HCT116 (cell line): Measurements from ENCODE around the gene MTURN. TPM values are rescaled to one million over a fixed set of nuclear protein-coding genes. Genes with fewer than 3 reads are reported as not detected.

ENCODE experiments used
- ATAC-seq: fragments of 200-7000 bp; cut with Tn5 transposase; 2 replicates; pipeline ENCODE4 v1.9.1; 2020; ENCODE audit warnings: mild to moderate bottlenecking, moderate library complexity
- BruUV-seq: library from RNA; stranded (reverse); fragments of 400-500 nt; replicated peaks from 2 replicates; lab custom pipeline; 2021; lab: Mats Ljungman, UMichigan
- CTCF ChIA-PET: fragments of 300-600 bp; sonication (Branson Sonifier 250); formaldehyde crosslinking; loops from one replicate; lab custom pipeline; 2021; ENCODE audit warnings: antibody characterized with exemption; lab: Charles Lee
- POLR2A ChIA-PET: fragments of 300-600, 350-600 bp; sonication (Branson Sonifier 250); formaldehyde crosslinking; loops from one replicate; lab custom pipeline; 2021; ENCODE audit warnings: antibody characterized with exemption; lab: Charles Lee
- RAD21 ChIA-PET, 2 experiments: fragments of 300-600 bp; sonication (Branson Sonifier 250); formaldehyde crosslinking; loops; one replicate each; lab custom pipeline; 2023; ENCODE audit warnings: low total read pairs in 2 of 2; ENCODE audit not compliant: uncharacterized antibody in 2 of 2, unreplicated experiment in 2 of 2, low non-redundant PET in 1 of 2; lab: Charles Lee
- DNase-seq: peaks from one replicate; pipeline ENCODE4 v3.0.0-alpha.2; 2010; ENCODE audit warnings: low read depth, low spot score
- H2AFZ ChIP-seq: fragments of 200-600 bp; shearing (Covaris generic), sonication (generic); 2 replicates; pipeline ENCODE4 v1.6.1; 2017; ENCODE audit warnings: low read depth, mixed run types, mixed read lengths, antibody characterized with exemption, low read length; ENCODE audit not compliant: poor library complexity, severe bottlenecking
- H3K27ac ChIP-seq: 2 replicates; pipeline ENCODE4 v1.5.1; 2012; ENCODE audit warnings: low read depth, low read length
- H3K27me3 ChIP-seq: fragments of 200-600 bp; sonication (generic); 2 replicates; pipeline ENCODE4 v1.6.1; 2016; ENCODE audit warnings: mixed run types, low read length, mixed read lengths; ENCODE audit not compliant: insufficient read depth
- H3K36me3 ChIP-seq, 2 experiments: fragments of 200-500 bp in 1 of 2; fragments of 200-600 bp in 1 of 2; sonication (Bioruptor generic) in 1 of 2; sonication (generic) in 1 of 2; 2 replicates each; pipeline versions ENCODE4 v1.5.1 to v1.6.1; 2014 to 2016; ENCODE audit warnings: low read length in 2 of 2, inconsistent platforms in 1 of 2, mixed read lengths in 1 of 2, mixed run types in 1 of 2; ENCODE audit not compliant: insufficient read depth in 2 of 2, control insufficient read depth in 1 of 2
- H3K4me1 ChIP-seq, 2 experiments: fragments of 200-600 bp in 1 of 2; sonication (generic) in 1 of 2; 2 replicates each; pipeline versions ENCODE4 v1.5.1 to v1.6.1; 2012 to 2017; ENCODE audit warnings: low read length in 2 of 2, inconsistent platforms in 1 of 2, mild to moderate bottlenecking in 1 of 2, mixed read lengths in 1 of 2, mixed run types in 1 of 2, moderate library complexity in 1 of 2; ENCODE audit not compliant: insufficient read depth in 2 of 2, control insufficient read depth in 1 of 2
- H3K4me2 ChIP-seq: fragments of 200-600 bp; sonication (generic); 2 replicates; pipeline ENCODE4 v1.6.1; 2017; ENCODE audit warnings: mixed run types, low read length, mixed read lengths
- H3K4me3 ChIP-seq, 2 experiments: fragments of 200-600 bp in 1 of 2; sonication (generic) in 1 of 2; replicated peaks in 1 of 2; 2 replicates each; pipeline ENCODE4 v1.5.1; 2011 to 2016; ENCODE audit warnings: low read length in 2 of 2, control low read depth in 1 of 2, low read depth in 1 of 2, mild to moderate bottlenecking in 1 of 2, mixed read lengths in 1 of 2, mixed run types in 1 of 2
- H3K79me2 ChIP-seq: fragments of 200-600 bp; sonication (generic); 2 replicates; pipeline ENCODE4 v1.6.1; 2017; ENCODE audit warnings: mild to moderate bottlenecking, mixed run types, low read length, moderate library complexity, mixed read lengths; ENCODE audit not compliant: insufficient read depth
- H3K9ac ChIP-seq: fragments of 200-600 bp; sonication (generic); 2 replicates; pipeline ENCODE4 v1.6.1; 2016; ENCODE audit warnings: low read length, mixed read lengths
- H3K9me2 ChIP-seq: fragments of 200-600 bp; sonication (generic), shearing (Covaris generic); 2 replicates; pipeline ENCODE4 v1.6.1; 2017; ENCODE audit warnings: mixed run types, mild to moderate bottlenecking, moderate library complexity; ENCODE audit not compliant: insufficient read depth
- H3K9me3 ChIP-seq, 2 experiments: fragments of 200-500 bp in 1 of 2; fragments of 200-600 bp in 1 of 2; sonication (Bioruptor generic) in 1 of 2; sonication (generic) in 1 of 2; 2 replicates each; pipeline ENCODE4 v1.6.1; 2014 to 2017; ENCODE audit warnings: low read length in 2 of 2, mixed read lengths in 2 of 2, inconsistent platforms in 1 of 2, low read depth in 1 of 2, mild to moderate bottlenecking in 1 of 2, mixed run types in 1 of 2, moderate library complexity in 1 of 2; ENCODE audit not compliant: control insufficient read depth in 1 of 2, insufficient read depth in 1 of 2
- H4K20me1 ChIP-seq: fragments of 200-600 bp; sonication (generic), shearing (Covaris generic); 2 replicates; pipeline ENCODE4 v1.6.1; 2017; ENCODE audit warnings: mixed run types, mild to moderate bottlenecking, moderate library complexity; ENCODE audit not compliant: insufficient read depth
- CTCF ChIP-seq, 3 experiments: fragments of 200-600 bp in 1 of 3; sonication (generic) in 1 of 3; IDR thresholded peaks in 2 of 3; conservative IDR thresholded peaks in 1 of 3; 2 replicates each; pipeline ENCODE4 v1.5.1; 2012 to 2017; ENCODE audit warnings: low read depth in 2 of 3, low read length in 2 of 3, antibody characterized with exemption in 1 of 3, borderline replicate concordance in 1 of 3, control low read depth in 1 of 3, mild to moderate bottlenecking in 1 of 3, mixed read lengths in 1 of 3, mixed run types in 1 of 3, moderate library complexity in 1 of 3; ENCODE audit not compliant: insufficient read depth in 1 of 3
- ELF1 ChIP-seq: IDR thresholded peaks from 2 replicates; pipeline ENCODE4 v1.6.1; 2012; ENCODE audit warnings: low read depth, borderline replicate concordance
- ZNF274 ChIP-seq: fragments of 200-500 bp; sonication (Bioruptor generic); IDR thresholded peaks from 2 replicates; pipeline ENCODE4 v1.6.1; 2014; ENCODE audit warnings: mild to moderate bottlenecking, low read depth, low read length, inconsistent platforms
- intact Hi-C: fragments of 100-400 bp; cut with micrococcal nuclease; formaldehyde crosslinking; loops from 2 replicates; pipeline ENCODE4 v1.10.0; 2022
- total RNA-seq: library from RNA; stranded (reverse); gene quantifications from one replicate; pipeline ENCODE4 v1.2.1, GENCODE V29; 2021; ENCODE audit not compliant: unreplicated experiment
- TF ChIP-seq, protein P1 (sequence below): IDR thresholded peaks from 2 replicates; pipeline ENCODE4 v1.6.1; 2012

Gene MTURN
- total RNA-seq, 1 experiment from 2014 or later = 7.5 TPM

DNA sequence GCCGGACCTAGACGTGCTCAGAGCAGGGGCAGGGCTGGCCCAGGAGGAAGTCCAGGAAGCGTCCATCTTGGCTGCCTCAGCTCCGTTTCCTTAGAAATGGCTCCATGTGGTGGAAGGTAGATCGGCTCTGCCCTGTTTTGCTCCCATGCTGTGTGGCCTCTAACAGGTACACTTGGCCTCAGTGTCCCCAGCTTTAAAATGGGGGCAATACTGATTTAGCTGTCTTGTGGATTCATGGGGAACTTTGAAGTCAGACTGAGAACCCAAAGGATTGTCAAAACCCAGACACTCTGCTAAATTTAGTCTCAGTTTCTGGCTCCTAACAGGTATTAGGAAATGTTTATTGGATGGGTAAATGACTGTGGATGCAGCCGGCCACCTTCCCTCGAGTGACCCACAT, 15.9 kb downstream of the MTURN start:
- POLR2A ChIA-PET = no interaction called here

More for the DNA sequence above, 15.9 kb downstream of the MTURN start:
- H4K20me1 ChIP-seq = no peaks in the 10 kb centered on the region
- ChIA-PET CTCF (no interaction called here), RAD21 (no interaction called here)
- no TSS peak for BruUV-seq
- no peak overlapping the region for H3K27ac ChIP-seq
- H3K27me3 ChIP-seq = no peaks in the 10 kb centered on the region
- no peaks in the 10 kb centered on the region for H3K9me3 ChIP-seq
- no peak for ATAC-seq
- H3K4me3 ChIP-seq = no peak overlapping the region
- intact Hi-C loops = no loop called here
- H3K4me1 ChIP-seq = no peaks in the 10 kb centered on the region
- H3K79me2 ChIP-seq = no peaks in the 10 kb centered on the region
- H3K9me2 ChIP-seq = no peaks in the 10 kb centered on the region
- H2AFZ ChIP-seq = no peak overlapping the region
- no peak for DNase-seq
- TF ChIP-seq CTCF (IDR thresholded peaks at IDR 0.05 in 2 of 3, conservative IDR thresholded peaks at IDR 0.05 in 1 of 3; ENCODE audit: borderline replicate concordance in 1 of 3, insufficient read depth in 1 of 3, low read depth in 2 of 3, low read length in 2 of 3) (no peak), ELF1 (no peak), ZNF274 (no peak)
- TF ChIP-seq, protein P1, sequence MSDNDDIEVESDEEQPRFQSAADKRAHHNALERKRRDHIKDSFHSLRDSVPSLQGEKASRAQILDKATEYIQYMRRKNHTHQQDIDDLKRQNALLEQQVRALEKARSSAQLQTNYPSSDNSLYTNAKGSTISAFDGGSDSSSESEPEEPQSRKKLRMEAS = no peak
- no peak overlapping the region for H3K9ac ChIP-seq
- H3K4me2 ChIP-seq = no peak overlapping the region
- H3K36me3 ChIP-seq = no peaks in the 10 kb centered on the region
